GDM1 (cell line): ENCODE measurements around the gene FBN1.

Experiments used
- DNase-seq: peaks from one replicate; lab custom pipeline; 2025; lab: John Stamatoyannopoulos, UW

Gene FBN1

GRCh38 chr15:48622237-48622636 is 23.3 kb downstream of the FBN1 start:
- DNase-seq = no peak

GRCh38 chr15:48619446-48619845 is 26.1 kb downstream of the FBN1 start:
- DNase-seq = no peak

GRCh38 chr15:48617619-48618018 is 27.9 kb downstream of the FBN1 start:
- DNase-seq = no peak

- no peak for DNase-seq
Observed at GRCh38 chr15:48616216-48616615, 29.3 kb downstream of the FBN1 start.

GRCh38 chr15:48614051-48614450 is 31.5 kb downstream of the FBN1 start:
- no peak for DNase-seq

GRCh38 chr15:48609486-48609885 is 36.0 kb downstream of the FBN1 start:
- DNase-seq = no peak

GRCh38 chr15:48607846-48608245 is 37.7 kb downstream of the FBN1 start:
- DNase-seq = no peak

- no peak for DNase-seq
Observed at GRCh38 chr15:48604567-48604966, 40.9 kb downstream of the FBN1 start.

GRCh38 chr15:48603922-48604321 is 41.6 kb downstream of the FBN1 start:
- no peak for DNase-seq

- DNase-seq = no peak
Observed at GRCh38 chr15:48603123-48603500, 42.4 kb downstream of the FBN1 start.

GRCh38 chr15:48602358-48603122 is 43.0 kb downstream of the FBN1 start:
- no peak for DNase-seq

- no peak for DNase-seq
Observed at GRCh38 chr15:48601095-48601494, 44.4 kb downstream of the FBN1 start.

- no peak for DNase-seq
Observed at GRCh38 chr15:48596841-48597240, 48.7 kb downstream of the FBN1 start.

GRCh38 chr15:48596415-48596814 is 49.1 kb downstream of the FBN1 start:
- no peak for DNase-seq

GRCh38 chr15:48595981-48596380 is 49.5 kb downstream of the FBN1 start:
- DNase-seq = no peak

- DNase-seq = no peak
Observed at GRCh38 chr15:48592933-48593332, 52.6 kb downstream of the FBN1 start.

GRCh38 chr15:48592221-48592731 is 53.2 kb downstream of the FBN1 start:
- peak; percentile 4 for DNase-seq

GRCh38 chr15:48590723-48591122 is 54.8 kb downstream of the FBN1 start:
- DNase-seq = no peak

GRCh38 chr15:48584812-48585563 is 60.5 kb downstream of the FBN1 start:
- no peak for DNase-seq

GRCh38 chr15:48584090-48584811 is 61.3 kb downstream of the FBN1 start:
- no peak for DNase-seq

GRCh38 chr15:48582452-48583247 is 62.9 kb downstream of the FBN1 start:
- no peak for DNase-seq

GRCh38 chr15:48581219-48581618 is 64.3 kb downstream of the FBN1 start:
- no peak for DNase-seq
